GM18502 (cell line): ENCODE measurements around the gene PNKD.
"Not testable (repeated sequence)": the region's sequence is repeated elsewhere in the genome, so short reads cannot be mapped to it uniquely, and the experiment has no call there.

ENCODE experiments used
- ATAC-seq: cut with Tn5 transposase; IDR thresholded peaks from one replicate; pipeline ENCODE4 v1.9.1; 2021; ENCODE audit warnings: mild to moderate bottlenecking; ENCODE audit not compliant: unreplicated experiment, poor library complexity

The PNKD gene

DNA sequence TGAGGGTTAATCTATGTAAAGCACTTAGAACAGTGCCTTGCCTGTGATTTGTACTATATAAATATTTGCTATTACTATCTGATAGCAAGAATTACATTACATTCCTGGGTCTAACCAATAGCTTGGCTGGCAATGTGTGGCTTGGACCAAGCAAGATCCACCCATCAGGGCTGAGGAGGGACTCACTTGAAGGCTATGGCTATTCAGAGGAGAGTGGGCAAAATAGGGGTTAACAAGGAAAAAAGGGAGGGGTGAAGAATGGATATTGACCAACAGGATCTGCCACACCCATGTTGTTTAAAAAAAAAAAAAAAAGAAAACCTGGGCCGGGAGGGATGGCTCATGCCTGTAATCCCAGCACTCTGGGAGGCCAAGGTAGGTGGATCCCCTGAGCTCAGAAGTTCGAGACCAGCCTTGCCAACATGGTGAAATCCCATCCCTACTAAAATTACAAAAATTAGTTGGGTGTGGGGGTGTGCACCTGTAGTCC, 42.0 kb downstream of the PNKD start:
- no peak for ATAC-seq

DNA sequence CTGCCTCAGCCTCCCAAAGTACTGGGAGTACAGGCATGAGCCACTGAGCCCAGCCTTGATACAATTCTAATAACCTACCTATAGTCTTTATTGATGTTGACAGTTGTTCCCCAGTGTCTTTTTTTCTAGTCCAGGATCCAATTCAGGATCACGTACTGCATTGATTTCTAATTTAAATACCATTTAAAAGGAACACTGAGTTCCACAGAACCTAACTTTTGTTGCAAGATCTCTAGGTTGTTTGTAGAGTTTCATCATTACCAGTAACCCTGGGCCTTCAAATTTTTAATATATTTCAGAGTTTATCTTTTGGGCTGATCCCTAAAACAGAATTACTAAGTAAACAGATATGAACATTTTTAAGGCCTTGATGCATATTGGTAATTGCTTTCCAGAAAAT, 43.0 kb downstream of the PNKD start:
- ATAC-seq = no peak

- not testable (repeated sequence) for ATAC-seq
Observed at GRCh38 chr2:218314764-218315163, 44.4 kb downstream of the PNKD start.

GRCh38 chr2:218315397-218315796, 45.1 kb downstream of the PNKD start:
- ATAC-seq = no peak

DNA sequence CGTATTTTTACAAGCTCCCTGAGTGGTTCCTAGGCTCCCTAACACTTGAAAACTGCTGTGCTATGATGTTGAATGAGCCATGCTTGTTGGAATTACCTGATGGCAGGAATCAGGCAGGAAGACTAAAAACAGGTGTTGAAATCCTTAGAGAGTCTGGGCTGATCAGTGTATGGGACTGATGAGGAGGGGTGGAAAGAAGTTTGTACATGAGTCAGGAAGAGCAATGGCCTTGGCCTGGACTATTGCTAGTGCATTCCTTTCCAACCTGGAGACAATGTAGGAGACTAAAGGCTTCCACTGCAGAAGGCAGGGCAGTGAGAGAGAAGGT, 46.9 kb downstream of the PNKD start:
- no peak for ATAC-seq

GRCh38 chr2:218317835-218318234, 47.5 kb downstream of the PNKD start:
- ATAC-seq = no peak

- no peak for ATAC-seq
Observed at GRCh38 chr2:218318241-218318640, 47.9 kb downstream of the PNKD start.

GRCh38 chr2:218319813-218320365, 49.6 kb downstream of the PNKD start:
- no peak for ATAC-seq

GRCh38 chr2:218320704-218321336, 50.5 kb downstream of the PNKD start:
- ATAC-seq = no peak

DNA sequence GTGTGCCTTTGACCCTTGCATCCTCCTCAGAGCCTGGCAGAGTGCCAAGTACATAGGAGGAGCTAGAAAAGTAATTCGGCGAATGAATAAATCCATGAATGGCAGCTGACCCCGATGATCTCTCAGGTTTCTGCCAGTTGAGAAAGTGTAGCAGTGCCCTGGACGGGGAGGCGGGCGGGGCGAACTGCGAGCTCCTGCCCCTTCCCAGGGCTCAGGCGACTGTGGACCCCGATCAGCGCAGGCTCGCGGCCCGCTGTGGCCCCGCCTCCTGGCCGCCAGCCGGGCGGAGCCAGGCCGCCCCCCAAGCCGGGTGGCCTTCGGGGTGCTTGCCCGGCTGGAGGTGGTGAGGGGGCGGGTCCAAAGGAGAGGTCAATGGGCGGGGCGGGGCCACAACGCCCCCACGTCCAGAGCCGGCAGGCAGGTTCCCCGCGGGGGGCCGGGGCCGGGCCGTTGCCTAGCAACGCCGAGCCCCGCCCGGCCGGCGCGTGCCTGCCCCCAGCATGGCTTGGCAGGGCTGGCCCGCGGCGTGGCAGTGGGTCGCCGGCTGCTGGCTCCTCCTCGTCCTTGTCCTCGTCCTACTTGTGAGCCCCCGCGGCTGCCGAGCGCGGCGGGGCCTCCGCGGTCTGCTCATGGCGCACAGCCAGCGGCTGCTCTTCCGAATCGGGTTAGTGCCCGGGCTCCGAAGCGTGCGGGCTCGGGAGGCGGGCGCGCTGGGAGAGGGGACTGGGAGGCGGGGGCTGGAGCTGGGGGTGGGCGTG, 52.6 kb downstream of the PNKD start:
- ATAC-seq = peak; percentile 82

- ATAC-seq = no peak
Observed at GRCh38 chr2:218323526-218324472, 53.5 kb downstream of the PNKD start.

- no peak for ATAC-seq
Observed at GRCh38 chr2:218325566-218326160, 55.3 kb downstream of the PNKD start.

DNA sequence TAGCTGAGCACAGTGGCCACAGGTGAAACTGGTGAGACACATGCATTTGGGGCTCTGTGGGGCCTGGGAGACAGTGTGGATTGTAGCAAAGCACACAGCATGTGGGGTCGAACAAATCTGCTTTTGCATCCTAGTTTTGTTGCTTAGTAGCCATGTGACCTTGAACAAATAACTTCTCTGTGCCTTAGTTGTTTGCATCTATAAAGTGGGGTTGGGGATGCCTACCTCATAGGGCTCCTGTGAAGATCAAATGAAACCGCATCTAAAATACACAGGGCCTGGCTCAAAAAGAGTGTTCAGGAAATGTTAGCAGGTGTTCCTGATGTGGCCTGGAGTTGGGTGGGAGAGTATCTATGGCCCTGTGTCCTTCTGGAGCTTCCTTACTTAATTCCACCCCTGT, 56.0 kb downstream of the PNKD start:
- ATAC-seq = no peak

GRCh38 chr2:218327451-218328210, 57.3 kb downstream of the PNKD start:
- no peak for ATAC-seq

- ATAC-seq = no peak
Observed at GRCh38 chr2:218328294-218328693, 58.0 kb downstream of the PNKD start.

- ATAC-seq = peak; percentile 63
Observed at GRCh38 chr2:218329027-218329825, 58.9 kb downstream of the PNKD start.

DNA sequence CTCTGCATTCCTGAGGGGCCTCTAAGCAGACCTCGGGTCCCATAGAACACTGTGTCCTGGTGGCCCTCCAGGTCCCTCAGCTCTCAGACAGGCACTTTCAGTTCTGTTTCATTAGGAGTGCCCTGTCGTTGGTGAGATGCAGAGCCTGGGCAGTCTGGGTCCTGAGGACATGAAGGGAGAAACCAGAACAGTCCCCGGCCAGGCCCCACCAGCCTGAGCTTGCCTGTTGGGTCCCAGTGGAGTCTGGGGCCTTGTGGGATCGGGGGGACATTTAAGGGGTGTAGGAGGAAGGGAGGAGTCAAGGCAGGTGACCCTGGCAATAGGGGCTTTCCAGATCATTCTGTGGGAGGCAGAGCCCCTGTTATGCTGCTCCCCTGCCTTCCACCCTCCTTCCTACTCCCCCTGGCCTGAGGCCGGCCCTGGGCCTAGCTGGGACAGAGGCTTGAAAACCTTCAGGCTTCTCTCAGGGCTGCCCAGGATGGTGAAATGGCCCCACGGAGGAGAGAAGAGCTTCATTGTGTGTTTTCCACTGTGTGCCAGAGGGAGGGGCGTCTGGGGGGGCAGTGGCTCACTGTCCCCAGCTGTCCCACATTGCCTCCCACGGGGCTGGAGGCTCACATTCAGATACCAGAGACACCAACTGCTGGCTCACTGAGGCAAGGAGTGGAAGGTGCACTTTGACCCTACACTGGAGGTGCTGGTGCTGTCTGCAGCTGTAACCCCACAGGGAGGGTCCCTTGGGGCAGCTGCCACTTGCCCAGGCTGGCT, 59.7 kb downstream of the PNKD start:
- ATAC-seq = peak; percentile 50

- ATAC-seq = no peak
Observed at GRCh38 chr2:218331745-218332144, 61.4 kb downstream of the PNKD start.
